ENCODE measurements around the gene PRSS27.

DNA sequence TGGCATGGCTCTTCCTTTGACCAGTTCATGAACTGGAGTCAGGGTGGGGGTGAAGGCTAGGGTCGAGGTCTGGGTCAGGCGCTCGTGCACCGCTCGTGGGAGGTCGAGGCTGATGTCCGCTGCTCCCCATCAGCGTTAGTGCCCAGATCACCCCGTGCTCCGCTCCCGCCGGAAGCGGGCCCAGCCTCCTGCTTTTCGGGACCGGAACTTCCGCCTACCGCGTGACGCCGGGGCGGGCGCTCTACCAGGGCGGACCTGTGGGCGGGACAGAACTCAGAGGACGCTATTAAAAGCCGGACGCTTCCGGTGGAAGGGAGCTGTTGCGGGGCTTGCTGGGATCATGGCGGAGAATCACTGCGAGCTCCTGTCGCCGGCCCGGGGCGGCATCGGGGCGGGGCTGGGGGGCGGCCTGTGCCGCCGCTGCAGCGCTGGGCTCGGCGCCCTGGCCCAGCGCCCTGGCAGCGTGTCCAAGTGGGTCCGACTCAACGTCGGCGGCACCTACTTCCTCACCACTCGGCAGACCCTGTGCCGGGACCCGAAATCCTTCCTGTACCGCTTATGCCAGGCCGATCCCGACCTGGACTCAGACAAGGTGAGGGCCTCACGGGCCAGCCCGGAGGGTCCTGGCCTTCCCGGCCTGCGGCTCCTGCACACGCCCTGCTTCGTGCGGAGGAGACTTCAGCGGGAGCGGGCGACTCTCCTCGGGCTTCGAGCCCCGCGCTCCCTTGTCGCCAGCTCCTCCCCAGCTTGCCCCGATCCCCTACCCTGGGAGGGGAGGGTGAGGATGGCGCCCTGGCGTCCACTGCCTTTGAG lies 37.6 kb downstream of the PRSS27 start, which contains the start of gene KCTD5:
- TF ChIP-seq ZNF76 (tag by site-specific recombination; IDR thresholded peaks at IDR 0.05; ENCODE audit: borderline replicate concordance, low read depth) (peak; percentile 95), ZBTB1 (tag by site-specific recombination; IDR thresholded peaks at IDR 0.05) (peak; percentile 97)
- TF ChIP-seq, protein P1, sequence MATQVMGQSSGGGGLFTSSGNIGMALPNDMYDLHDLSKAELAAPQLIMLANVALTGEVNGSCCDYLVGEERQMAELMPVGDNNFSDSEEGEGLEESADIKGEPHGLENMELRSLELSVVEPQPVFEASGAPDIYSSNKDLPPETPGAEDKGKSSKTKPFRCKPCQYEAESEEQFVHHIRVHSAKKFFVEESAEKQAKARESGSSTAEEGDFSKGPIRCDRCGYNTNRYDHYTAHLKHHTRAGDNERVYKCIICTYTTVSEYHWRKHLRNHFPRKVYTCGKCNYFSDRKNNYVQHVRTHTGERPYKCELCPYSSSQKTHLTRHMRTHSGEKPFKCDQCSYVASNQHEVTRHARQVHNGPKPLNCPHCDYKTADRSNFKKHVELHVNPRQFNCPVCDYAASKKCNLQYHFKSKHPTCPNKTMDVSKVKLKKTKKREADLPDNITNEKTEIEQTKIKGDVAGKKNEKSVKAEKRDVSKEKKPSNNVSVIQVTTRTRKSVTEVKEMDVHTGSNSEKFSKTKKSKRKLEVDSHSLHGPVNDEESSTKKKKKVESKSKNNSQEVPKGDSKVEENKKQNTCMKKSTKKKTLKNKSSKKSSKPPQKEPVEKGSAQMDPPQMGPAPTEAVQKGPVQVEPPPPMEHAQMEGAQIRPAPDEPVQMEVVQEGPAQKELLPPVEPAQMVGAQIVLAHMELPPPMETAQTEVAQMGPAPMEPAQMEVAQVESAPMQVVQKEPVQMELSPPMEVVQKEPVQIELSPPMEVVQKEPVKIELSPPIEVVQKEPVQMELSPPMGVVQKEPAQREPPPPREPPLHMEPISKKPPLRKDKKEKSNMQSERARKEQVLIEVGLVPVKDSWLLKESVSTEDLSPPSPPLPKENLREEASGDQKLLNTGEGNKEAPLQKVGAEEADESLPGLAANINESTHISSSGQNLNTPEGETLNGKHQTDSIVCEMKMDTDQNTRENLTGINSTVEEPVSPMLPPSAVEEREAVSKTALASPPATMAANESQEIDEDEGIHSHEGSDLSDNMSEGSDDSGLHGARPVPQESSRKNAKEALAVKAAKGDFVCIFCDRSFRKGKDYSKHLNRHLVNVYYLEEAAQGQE (tag by site-specific recombination; IDR thresholded peaks at IDR 0.05) = no peak
- TF ChIP-seq, protein P2, sequence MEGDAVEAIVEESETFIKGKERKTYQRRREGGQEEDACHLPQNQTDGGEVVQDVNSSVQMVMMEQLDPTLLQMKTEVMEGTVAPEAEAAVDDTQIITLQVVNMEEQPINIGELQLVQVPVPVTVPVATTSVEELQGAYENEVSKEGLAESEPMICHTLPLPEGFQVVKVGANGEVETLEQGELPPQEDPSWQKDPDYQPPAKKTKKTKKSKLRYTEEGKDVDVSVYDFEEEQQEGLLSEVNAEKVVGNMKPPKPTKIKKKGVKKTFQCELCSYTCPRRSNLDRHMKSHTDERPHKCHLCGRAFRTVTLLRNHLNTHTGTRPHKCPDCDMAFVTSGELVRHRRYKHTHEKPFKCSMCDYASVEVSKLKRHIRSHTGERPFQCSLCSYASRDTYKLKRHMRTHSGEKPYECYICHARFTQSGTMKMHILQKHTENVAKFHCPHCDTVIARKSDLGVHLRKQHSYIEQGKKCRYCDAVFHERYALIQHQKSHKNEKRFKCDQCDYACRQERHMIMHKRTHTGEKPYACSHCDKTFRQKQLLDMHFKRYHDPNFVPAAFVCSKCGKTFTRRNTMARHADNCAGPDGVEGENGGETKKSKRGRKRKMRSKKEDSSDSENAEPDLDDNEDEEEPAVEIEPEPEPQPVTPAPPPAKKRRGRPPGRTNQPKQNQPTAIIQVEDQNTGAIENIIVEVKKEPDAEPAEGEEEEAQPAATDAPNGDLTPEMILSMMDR (tag by site-specific recombination; IDR thresholded peaks at IDR 0.05) = no peak
